ENCODE data around the gene SUGCT. TPM values are rescaled to one million over a fixed set of nuclear protein-coding genes. Genes with fewer than 3 reads are reported as not detected.

The SUGCT gene
- total RNA-seq, 1 experiment from 2014 or later: 5.4 TPM

DNA sequence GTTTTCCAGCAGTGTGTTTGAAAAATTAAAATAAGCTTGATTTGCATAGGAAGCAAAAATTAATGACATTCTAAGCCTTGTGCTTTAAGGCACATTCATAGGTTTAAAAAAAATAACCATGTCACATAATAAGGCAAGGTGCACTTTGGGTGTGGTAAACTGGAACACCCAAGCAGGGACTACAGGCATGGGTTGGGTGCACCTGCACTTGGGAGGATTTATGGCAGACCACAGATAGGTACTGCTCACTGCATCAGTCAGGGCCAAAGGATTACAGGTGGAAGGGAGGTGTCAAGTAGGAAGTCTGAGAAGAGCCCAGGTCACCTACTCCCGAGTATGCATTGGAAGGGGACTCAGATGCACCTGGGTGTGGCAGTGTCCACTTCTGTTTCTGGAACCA lies 753.7 kb downstream of the SUGCT start:
- no peak overlapping the region for H4K8ac ChIP-seq (replicated peaks; ENCODE audit: insufficient read length, low read depth, low read length)
- no peaks in the 10 kb centered on the region for H4K20me1 ChIP-seq (ENCODE audit: control insufficient read depth, insufficient read depth, insufficient read length)
- H3K18ac ChIP-seq (ENCODE audit: insufficient read length, low read depth, low read length): no peak overlapping the region
- H2BK5ac ChIP-seq (ENCODE audit: insufficient read length, low read length): no peak overlapping the region
- H3K23me2 ChIP-seq (ENCODE audit: insufficient read length, low read depth, low read length, poor library complexity, severe bottlenecking): no peaks in the 10 kb centered on the region
- H3K9me3 ChIP-seq (ENCODE audit: control insufficient read depth, low read depth, low read length): no peaks in the 10 kb centered on the region
- Mint-ChIP-seq H3K27ac (peak overlapping the region in 1 of 3 experiments; percentile 46; a peak in 2 of 7 replicates), H3K9me3 (peaks cover 11 to 17% of the 10 kb centered on the region in 2 experiments), H3K27me3 (ENCODE audit: low read depth) (no peaks in the 10 kb centered on the region), H3K4me1 (no peaks in the 10 kb centered on the region), H3K36me3 (ENCODE audit: insufficient read depth in 1 of 3, low read depth in 3 of 3) (peaks cover 0 to 9% (median 0%) of the 10 kb centered on the region in 3 experiments; a peak in 2 of 7 replicates), H3K4me3 (no peak overlapping the region)
- no peaks in the 10 kb centered on the region for H3K79me1 ChIP-seq (ENCODE audit: insufficient read depth, low read depth, low read length, poor library complexity, severe bottlenecking)
- TF ChIP-seq, protein P1, sequence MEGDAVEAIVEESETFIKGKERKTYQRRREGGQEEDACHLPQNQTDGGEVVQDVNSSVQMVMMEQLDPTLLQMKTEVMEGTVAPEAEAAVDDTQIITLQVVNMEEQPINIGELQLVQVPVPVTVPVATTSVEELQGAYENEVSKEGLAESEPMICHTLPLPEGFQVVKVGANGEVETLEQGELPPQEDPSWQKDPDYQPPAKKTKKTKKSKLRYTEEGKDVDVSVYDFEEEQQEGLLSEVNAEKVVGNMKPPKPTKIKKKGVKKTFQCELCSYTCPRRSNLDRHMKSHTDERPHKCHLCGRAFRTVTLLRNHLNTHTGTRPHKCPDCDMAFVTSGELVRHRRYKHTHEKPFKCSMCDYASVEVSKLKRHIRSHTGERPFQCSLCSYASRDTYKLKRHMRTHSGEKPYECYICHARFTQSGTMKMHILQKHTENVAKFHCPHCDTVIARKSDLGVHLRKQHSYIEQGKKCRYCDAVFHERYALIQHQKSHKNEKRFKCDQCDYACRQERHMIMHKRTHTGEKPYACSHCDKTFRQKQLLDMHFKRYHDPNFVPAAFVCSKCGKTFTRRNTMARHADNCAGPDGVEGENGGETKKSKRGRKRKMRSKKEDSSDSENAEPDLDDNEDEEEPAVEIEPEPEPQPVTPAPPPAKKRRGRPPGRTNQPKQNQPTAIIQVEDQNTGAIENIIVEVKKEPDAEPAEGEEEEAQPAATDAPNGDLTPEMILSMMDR (conservative IDR thresholded peaks at IDR 0.05): no peak
- no CpG with 5 or more reads among the region's 1 CpG for WGBS (ENCODE audit: extremely low coverage, insufficient read length, low lambda C conversion rate)
- H3K4me2 ChIP-seq (ENCODE audit: insufficient read depth, insufficient read length, low read length): no peak overlapping the region
- no peak overlapping the region for H3K27ac ChIP-seq (ENCODE audit: insufficient read length, low read depth, low read length)
- no peaks in the 10 kb centered on the region for H3K27me3 ChIP-seq (ENCODE audit: insufficient read depth, low read length)
- H3T11ph ChIP-seq (ENCODE audit: low read length): no peak overlapping the region
- H4K5ac ChIP-seq (ENCODE audit: insufficient read length, low read depth, low read length): no peak overlapping the region
- H2AFZ ChIP-seq (ENCODE audit: low read length): no peak overlapping the region
- H2BK12ac ChIP-seq (ENCODE audit: insufficient read length, low read depth, low read length): no peak overlapping the region
- H3K9ac ChIP-seq (ENCODE audit: extremely low read depth, insufficient read length, low read length): no peak overlapping the region
- no peaks in the 10 kb centered on the region for H3K79me2 ChIP-seq (ENCODE audit: insufficient read depth, low read length)
- no peak overlapping the region for H3K14ac ChIP-seq (ENCODE audit: insufficient read depth, low read length)
- no peak overlapping the region for H3K23ac ChIP-seq (ENCODE audit: insufficient read length, low read depth, low read length)
- no peak overlapping the region for H2AK5ac ChIP-seq (ENCODE audit: insufficient read length, low read length)
- H4K91ac ChIP-seq (ENCODE audit: insufficient read length, low read depth, low read length): no peak overlapping the region
- H2BK20ac ChIP-seq (ENCODE audit: low read depth, low read length, poor library complexity, severe bottlenecking): no peak overlapping the region
- no peak overlapping the region for H3K4ac ChIP-seq (ENCODE audit: low read depth, low read length)
- no peaks in the 10 kb centered on the region for H3K4me1 ChIP-seq (ENCODE audit: insufficient read depth, low read length)
- no peak overlapping the region for H2BK15ac ChIP-seq (ENCODE audit: low read depth, low read length)
- DNase-seq: no peak
- H2BK120ac ChIP-seq (ENCODE audit: low read depth, low read length, poor library complexity, severe bottlenecking): no peak overlapping the region
- no peak overlapping the region for H3K56ac ChIP-seq (ENCODE audit: insufficient read length, low read depth, low read length)
